ENCODE results near the gene CAMSAP2.

Gene CAMSAP2

GRCh38 chr1:200856716-200857357 lies 118.1 kb downstream of the CAMSAP2 start:
- DNase-seq = no peak

GRCh38 chr1:200857804-200858203 lies 119.1 kb downstream of the CAMSAP2 start:
- DNase-seq = no peak

- DNase-seq = no peak
These were observed 123.4 kb downstream of the CAMSAP2 start for GRCh38 chr1:200861937-200862647.

GRCh38 chr1:200862713-200863415 lies 124.2 kb downstream of the CAMSAP2 start:
- DNase-seq = no peak

- no peak for DNase-seq
These were observed 127.4 kb downstream of the CAMSAP2 start for GRCh38 chr1:200866116-200866515.

GRCh38 chr1:200866521-200866920 lies 127.8 kb downstream of the CAMSAP2 start:
- DNase-seq = peak; percentile 37

- no peak for DNase-seq
These were observed 128.5 kb downstream of the CAMSAP2 start for GRCh38 chr1:200867018-200867811.

- DNase-seq = no peak
These were observed 130.7 kb downstream of the CAMSAP2 start for GRCh38 chr1:200869376-200869752.

- no peak for DNase-seq
These were observed 131.2 kb downstream of the CAMSAP2 start for GRCh38 chr1:200869753-200870391.

GRCh38 chr1:200872446-200873115 lies 133.9 kb downstream of the CAMSAP2 start, which contains the start of gene GPR25:
Gene GPR25, plus strand, starts transcription at chr1:200872981. Its CDS starts 57 bp downstream, at chr1:200873038.
- DNase-seq = no peak

GRCh38 chr1:200873116-200873670 lies 134.5 kb downstream of the CAMSAP2 start:
- no peak for DNase-seq

- DNase-seq = no peak
These were observed 135.1 kb downstream of the CAMSAP2 start for GRCh38 chr1:200873671-200874397.

- no peak for DNase-seq
These were observed 136.0 kb downstream of the CAMSAP2 start for GRCh38 chr1:200874694-200875093.

GRCh38 chr1:200875416-200875815 lies 136.7 kb downstream of the CAMSAP2 start:
- no peak for DNase-seq

GRCh38 chr1:200877010-200877409 lies 138.3 kb downstream of the CAMSAP2 start:
- no peak for DNase-seq

- DNase-seq = peak; percentile 46
These were observed 139.3 kb downstream of the CAMSAP2 start for GRCh38 chr1:200877839-200878551.

- DNase-seq = no peak
These were observed 141.5 kb downstream of the CAMSAP2 start for GRCh38 chr1:200880212-200880611.

- no peak for DNase-seq
These were observed 144.4 kb downstream of the CAMSAP2 start for GRCh38 chr1:200883118-200883517.

- no peak for DNase-seq
These were observed 147.1 kb downstream of the CAMSAP2 start for GRCh38 chr1:200885623-200886402.

All from stimulated activated CD4-positive, alpha-beta T cell treated with anti-CD3 and anti-CD28 coated beads, Interleukin-4, amount 100 ng/mL, for 1 hour (primary cell).